HEK293 (cell line): ENCODE results near the gene AARSD1.
A peak's percentile ranks its signal among the peaks of the same experiment; 100 is the strongest.

Experiments used
- GLIS1 ChIP-seq: fragments of 450-650 bp; formaldehyde crosslinking; IDR thresholded peaks from 2 replicates; pipeline ENCODE4 v1.5.1; 2016; ENCODE audit warnings: missing biosample characterization, missing genetic modification characterization
- HOXA7 ChIP-seq: sonication (generic); formaldehyde crosslinking; IDR thresholded peaks from 2 replicates; pipeline ENCODE4 v1.8.1; 2022; ENCODE audit warnings: missing genetic modification reagents, borderline replicate concordance
- IKZF3 ChIP-seq: fragments of 450-650 bp; IDR thresholded peaks from 2 replicates; pipeline ENCODE4 v1.5.0; 2018; ENCODE audit warnings: missing biosample characterization, mild to moderate bottlenecking, missing genetic modification characterization, moderate library complexity
- KLF8 ChIP-seq: fragments of 450-650 bp; formaldehyde crosslinking; IDR thresholded peaks from 2 replicates; pipeline ENCODE4 v1.5.1; 2016; ENCODE audit warnings: missing biosample characterization, missing genetic modification characterization
- KLF9 ChIP-seq: fragments of 450-650 bp; formaldehyde crosslinking; IDR thresholded peaks from 2 replicates; pipeline ENCODE4 v1.5.1; 2016; ENCODE audit warnings: missing biosample characterization, missing genetic modification characterization, low read depth
- MZF1 ChIP-seq: fragments of 450-650 bp; formaldehyde crosslinking; IDR thresholded peaks from 2 replicates; pipeline ENCODE4 v1.5.1; 2017; ENCODE audit warnings: missing biosample characterization, missing genetic modification characterization, borderline replicate concordance
- PATZ1 ChIP-seq: fragments of 450-650 bp; formaldehyde crosslinking; IDR thresholded peaks from 2 replicates; pipeline ENCODE4 v1.5.1; 2016; ENCODE audit warnings: missing biosample characterization, missing genetic modification characterization
- PRDM4 ChIP-seq: fragments of 450-650 bp; formaldehyde crosslinking; IDR thresholded peaks from 2 replicates; pipeline ENCODE4 v1.5.1; 2017; ENCODE audit warnings: missing biosample characterization, missing genetic modification characterization
- TSHZ1 ChIP-seq: fragments of 450-650 bp; formaldehyde crosslinking; IDR thresholded peaks from 2 replicates; pipeline ENCODE4 v1.5.1; 2016; ENCODE audit warnings: missing biosample characterization, missing genetic modification characterization, borderline replicate concordance
- ZBTB11 ChIP-seq: fragments of 450-650 bp; formaldehyde crosslinking; conservative IDR thresholded peaks from 2 replicates; pipeline ENCODE4 v1.5.1; 2016; ENCODE audit warnings: low read depth, missing biosample characterization, missing genetic modification characterization
- ZNF140 ChIP-seq: fragments of 450-650 bp; formaldehyde crosslinking; IDR thresholded peaks from 2 replicates; pipeline ENCODE4 v1.5.1; 2016; ENCODE audit warnings: missing biosample characterization, missing genetic modification characterization
- ZNF18 ChIP-seq: fragments of 450-650 bp; formaldehyde crosslinking; IDR thresholded peaks from 2 replicates; pipeline ENCODE4 v1.5.1; 2016; ENCODE audit warnings: missing biosample characterization, missing genetic modification characterization
- ZNF280C ChIP-seq: fragments of 450-650 bp; formaldehyde crosslinking; IDR thresholded peaks from 2 replicates; pipeline ENCODE4 v1.5.1; 2016; ENCODE audit warnings: missing biosample characterization, missing genetic modification characterization
- ZNF398 ChIP-seq: fragments of 450-650 bp; formaldehyde crosslinking; IDR thresholded peaks from 2 replicates; pipeline ENCODE4 v1.5.1; 2017; ENCODE audit warnings: missing biosample characterization, missing genetic modification characterization
- ZNF416 ChIP-seq: fragments of 450-650 bp; formaldehyde crosslinking; IDR thresholded peaks from 2 replicates; pipeline ENCODE4 v1.5.1; 2016; ENCODE audit warnings: missing biosample characterization, missing genetic modification characterization
- ZNF433 ChIP-seq: fragments of 450-650 bp; formaldehyde crosslinking; IDR thresholded peaks from 2 replicates; pipeline ENCODE4 v1.5.1; 2016; ENCODE audit warnings: missing biosample characterization, missing genetic modification characterization, low read depth
- ZNF473 ChIP-seq: fragments of 450-650 bp; formaldehyde crosslinking; IDR thresholded peaks from 2 replicates; pipeline ENCODE4 v1.5.1; 2017; ENCODE audit warnings: missing biosample characterization, missing genetic modification characterization
- ZNF560 ChIP-seq: fragments of 450-650 bp; formaldehyde crosslinking; IDR thresholded peaks from 2 replicates; pipeline ENCODE4 v1.5.1; 2017; ENCODE audit warnings: missing biosample characterization, missing genetic modification characterization, borderline replicate concordance
- ZNF600 ChIP-seq: fragments of 450-650 bp; formaldehyde crosslinking; IDR thresholded peaks from 2 replicates; pipeline ENCODE4 v1.5.1; 2016; ENCODE audit warnings: missing biosample characterization, missing genetic modification characterization
- ZNF629 ChIP-seq: fragments of 450-650 bp; formaldehyde crosslinking; IDR thresholded peaks from 2 replicates; pipeline ENCODE4 v1.5.1; 2017; ENCODE audit warnings: missing biosample characterization, missing genetic modification characterization
- ZNF658 ChIP-seq: fragments of 450-650 bp; formaldehyde crosslinking; IDR thresholded peaks from 2 replicates; pipeline ENCODE4; 2016; ENCODE audit warnings: missing biosample characterization, missing genetic modification characterization

The AARSD1 gene

GRCh38 chr17:43003542-43004172 lies 39.4 kb upstream of the AARSD1 start (continued):
- no peak for TF ChIP-seq ZNF433 (tag by site-specific recombination)
- TF ChIP-seq GLIS1 (tag by site-specific recombination): 0 out of 2 replicates have a peak, but pooled peaks have one; percentile 5
- peak; percentile 62; the same call in 1 of the 2 replicates for TF ChIP-seq ZNF600 (tag by site-specific recombination)
- no peak for TF ChIP-seq ZNF398
- TF ChIP-seq ZNF18 (tag by site-specific recombination): no peak
- no peak for TF ChIP-seq MZF1 (tag by site-specific recombination)
- no peak for TF ChIP-seq ZNF140 (tag by site-specific recombination)
- TF ChIP-seq KLF9 (tag by site-specific recombination): peak; percentile 42; the same call in 1 of the 2 replicates
- TF ChIP-seq ZNF280C (tag by site-specific recombination): no peak
- TF ChIP-seq ZNF560 (tag by site-specific recombination): no peak
- no peak for TF ChIP-seq HOXA7 (CRISPR knock-in tag)
- TF ChIP-seq IKZF3 (tag by site-specific recombination): 0 out of 2 replicates have a peak, but pooled peaks have one; percentile 15
- TF ChIP-seq TSHZ1 (tag by site-specific recombination): no peak
- TF ChIP-seq KLF8 (tag by site-specific recombination): peak; percentile 58; the same call in 1 of the 2 replicates
- TF ChIP-seq ZNF416 (tag by site-specific recombination): no peak
- no peak for TF ChIP-seq ZNF473 (tag by site-specific recombination)
- TF ChIP-seq ZBTB11 (tag by site-specific recombination): no peak; the same call in 1 of the 2 replicates
- no peak for TF ChIP-seq PRDM4 (tag by site-specific recombination)
- TF ChIP-seq ZNF629 (tag by site-specific recombination): peak; percentile 16; the same call in 1 of the 2 replicates
- peak; percentile 54; the same call in 1 of the 2 replicates for TF ChIP-seq PATZ1 (tag by site-specific recombination)
- no peak for TF ChIP-seq ZNF658 (tag by site-specific recombination)
